Loucy (cell line): ENCODE measurements around the gene TMEM190.

Experiments used
- H2AFZ ChIP-seq: fragments of 200-600 bp; sonication (generic); 2 replicates; pipeline ENCODE4 v1.6.0; 2016; ENCODE audit warnings: antibody characterized with exemption, mild to moderate bottlenecking, low read length, moderate library complexity
- H3F3A ChIP-seq: fragments of 200-600 bp; 2 replicates; pipeline ENCODE4 v1.6.0; 2016; ENCODE audit warnings: antibody characterized with exemption, low read depth, mild to moderate bottlenecking
- H3K27me3 ChIP-seq: fragments of 200-600 bp; sonication (generic); 2 replicates; pipeline ENCODE4 v1.6.1; 2014; ENCODE audit warnings: low read length, mild to moderate bottlenecking; ENCODE audit not compliant: insufficient read depth, poor library complexity, severe bottlenecking
- H3K36me3 ChIP-seq: fragments of 200-600 bp; sonication (generic); 2 replicates; pipeline ENCODE4 v1.6.1; 2016; ENCODE audit warnings: low read length; ENCODE audit not compliant: insufficient read depth
- H3K4me1 ChIP-seq: fragments of 200-600 bp; sonication (generic); 2 replicates; pipeline ENCODE4 v1.5.1; 2014; ENCODE audit warnings: low read length, mild to moderate bottlenecking; ENCODE audit not compliant: insufficient read depth, poor library complexity, severe bottlenecking
- H3K4me2 ChIP-seq: fragments of 200-600 bp; sonication (generic); 2 replicates; pipeline ENCODE4 v1.6.0; 2014; ENCODE audit warnings: antibody characterized with exemption, low read length, low read depth, mild to moderate bottlenecking; ENCODE audit not compliant: poor library complexity, severe bottlenecking
- H3K4me3 ChIP-seq: fragments of 200-600 bp; sonication (generic); 2 replicates; pipeline ENCODE4 v1.5.1; 2014; ENCODE audit warnings: low read length, mild to moderate bottlenecking, mixed read lengths; ENCODE audit not compliant: poor library complexity, severe bottlenecking
- H3K79me2 ChIP-seq: fragments of 200-600 bp; sonication (generic); 2 replicates; pipeline ENCODE4 v1.6.1; 2014; ENCODE audit warnings: low read length; ENCODE audit not compliant: insufficient read depth
- H3K9ac ChIP-seq: fragments of 200-600 bp; sonication (generic); 2 replicates; pipeline ENCODE4 v1.6.0; 2014; ENCODE audit warnings: mild to moderate bottlenecking, low read depth, low read length, moderate library complexity; ENCODE audit not compliant: poor library complexity, severe bottlenecking
- H3K9me2 ChIP-seq: fragments of 200-600 bp; sonication (generic); replicated peaks from 2 replicates; pipeline ENCODE4 v1.6.1; 2016; ENCODE audit warnings: low read depth, low read length, mixed read lengths
- H3K9me3 ChIP-seq: fragments of 200-600 bp; sonication (generic); 2 replicates; pipeline ENCODE4 v1.6.1; 2014; ENCODE audit warnings: mild to moderate bottlenecking, antibody characterized with exemption, low read length, low read depth; ENCODE audit not compliant: insufficient read depth
- H4K20me1 ChIP-seq: fragments of 200-600 bp; sonication (generic); 2 replicates; pipeline ENCODE4 v1.6.0; 2014; ENCODE audit warnings: antibody characterized with exemption, low read length, mild to moderate bottlenecking; ENCODE audit not compliant: insufficient read depth, poor library complexity, severe bottlenecking
- CTCF ChIP-seq: fragments of 200-600 bp; sonication (generic); conservative IDR thresholded peaks from 2 replicates; pipeline ENCODE4 v1.5.1; 2014; ENCODE audit warnings: mild to moderate bottlenecking, antibody characterized with exemption, low read length
- EZH2phosphoT487 ChIP-seq: fragments of 200-600 bp; IDR thresholded peaks from 2 replicates; pipeline ENCODE4 v1.6.1; 2018; ENCODE audit warnings: antibody characterized with exemption, mild to moderate bottlenecking, moderate library complexity, borderline replicate concordance

TMEM190 gene

DNA sequence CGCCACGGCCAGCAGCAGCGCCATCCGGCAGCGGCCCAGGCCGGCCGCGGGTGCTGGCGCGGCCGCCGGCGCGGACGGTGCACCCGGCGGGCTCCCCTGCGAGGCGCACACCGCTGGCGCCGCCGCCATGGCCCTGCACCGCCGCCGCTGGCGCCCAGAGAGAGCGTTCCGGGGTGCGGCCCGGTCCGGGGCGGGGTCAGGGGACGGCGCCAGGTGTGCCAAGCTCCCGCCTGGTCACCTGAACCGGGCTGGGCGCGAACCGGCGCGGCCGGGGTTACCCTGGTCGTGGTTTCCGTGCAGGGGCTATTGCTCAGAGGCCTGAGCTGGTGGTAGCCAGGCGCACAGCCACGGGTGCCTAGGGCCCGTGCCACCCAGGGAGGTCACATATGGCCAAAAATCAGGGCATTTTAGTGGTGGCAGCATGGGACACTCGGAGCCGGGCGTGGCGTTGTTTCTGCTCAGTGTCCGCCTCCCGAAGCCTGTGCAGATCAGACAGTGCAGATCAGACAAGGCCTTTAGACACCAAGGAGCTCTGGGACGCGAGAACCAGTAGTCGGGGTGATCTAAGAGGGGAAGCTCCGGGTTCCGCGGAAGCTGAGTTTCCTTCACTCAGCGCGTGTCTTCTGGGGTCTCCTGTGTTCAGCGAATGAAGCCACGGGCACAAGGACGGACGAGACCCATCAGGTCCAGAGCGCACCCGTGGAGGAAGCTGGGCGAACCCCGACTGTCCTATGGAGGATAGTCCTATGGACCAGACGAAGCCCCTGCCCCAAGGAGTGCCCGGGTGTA lies 7.7 kb downstream of the TMEM190 start, which contains the start of gene TMEM238:
TSS of gene TMEM238 (minus strand) at position 162 of the 789 bp plus-strand sequence. CDS start at position 129, 33 bp downstream.
- peak within 1 kb of the TSS; percentile 99 for H3K9ac ChIP-seq
- no peaks in the 10 kb centered on the region for H3F3A ChIP-seq
- no peaks in the 10 kb centered on the region for H3K27me3 ChIP-seq
- H3K4me2 ChIP-seq, result peak within 1 kb of the TSS; percentile 91
- H3K36me3 ChIP-seq, result peaks cover 21% of the 10 kb centered on the region; the same call in 1 of the 2 replicates
- TF ChIP-seq CTCF (no peak), EZH2phosphoT487 (no peak)
- peak within 1 kb of the TSS; percentile 100 for H3K4me3 ChIP-seq
- peaks cover 50% of the 10 kb centered on the region for H3K79me2 ChIP-seq
- no peaks in the 10 kb centered on the region for H3K9me3 ChIP-seq
- H3K4me1 ChIP-seq, result peaks cover 43% of the 10 kb centered on the region
- peaks cover 35% of the 10 kb centered on the region for H4K20me1 ChIP-seq
- peak within 1 kb of the TSS; percentile 82 for H2AFZ ChIP-seq
- H3K9me2 ChIP-seq, result no peaks in the 10 kb centered on the region

- Histone ChIP-seq H3K9me2 (no peaks in the 10 kb centered on the region), H3K9me3 (no peaks in the 10 kb centered on the region), H3K36me3 (peaks cover 23% of the 10 kb centered on the region; the same call in 1 of the 2 replicates), H3F3A (no peaks in the 10 kb centered on the region), H3K79me2 (peaks cover 58% of the 10 kb centered on the region), H2AFZ (peak overlapping the region; percentile 85), H3K4me3 (peak overlapping the region; percentile 100), H3K27me3 (no peaks in the 10 kb centered on the region), H3K9ac (peak overlapping the region; percentile 99), H4K20me1 (peaks cover 43% of the 10 kb centered on the region), H3K4me2 (peak overlapping the region; percentile 75), H3K4me1 (peaks cover 49% of the 10 kb centered on the region)
- TF ChIP-seq EZH2phosphoT487 (no peak), CTCF (no peak)
These were observed 8.5 kb downstream of the TMEM190 start for GRCh38 chr19:55384920-55385723.

GRCh38 chr19:55385724-55386492 lies 9.3 kb downstream of the TMEM190 start, which contains the start of gene RPL28:
Gene RPL28, plus strand, starts transcription at chr19:55385932. Its CDS starts 426 bp downstream, at chr19:55386358.
- Histone ChIP-seq H2AFZ (peak within 1 kb of the TSS; percentile 85), H3F3A (no peaks in the 10 kb centered on the region)
- TF ChIP-seq CTCF (no peak), EZH2phosphoT487 (no peak)

More at GRCh38 chr19:55385724-55386492, 9.3 kb downstream of the TMEM190 start, which contains the start of gene RPL28:
- peaks cover 49% of the 10 kb centered on the region for H3K4me1 ChIP-seq
- H4K20me1 ChIP-seq, result peaks cover 51% of the 10 kb centered on the region
- no peaks in the 10 kb centered on the region for H3K27me3 ChIP-seq
- peaks cover 60% of the 10 kb centered on the region for H3K79me2 ChIP-seq
- peak within 1 kb of the TSS; percentile 100 for H3K4me3 ChIP-seq
- no peaks in the 10 kb centered on the region for H3K9me2 ChIP-seq
- H3K9me3 ChIP-seq, result no peaks in the 10 kb centered on the region
- peaks cover 23% of the 10 kb centered on the region; the same call in 1 of the 2 replicates for H3K36me3 ChIP-seq
- H3K9ac ChIP-seq, result peak within 1 kb of the TSS; percentile 99
- peak within 1 kb of the TSS; percentile 100 for H3K4me2 ChIP-seq
